GM12865 (cell line): Measurements from ENCODE around the gene IL2RA.

Experiments used
- DNase-seq: peaks from one replicate; pipeline ENCODE4 v3.0.0; 2010; ENCODE audit warnings: low read depth
- H3K4me3 ChIP-seq: 2 replicates; pipeline ENCODE4 v1.5.1; 2011; ENCODE audit warnings: mild to moderate bottlenecking, low read depth, low read length, control low read depth
- CTCF ChIP-seq: IDR thresholded peaks from 2 replicates; pipeline ENCODE4 v1.5.1; 2011; ENCODE audit warnings: low read length, control low read depth, low read depth, inconsistent platforms; ENCODE audit not compliant: insufficient read depth; ENCODE audit errors: missing control alignments

The IL2RA gene

GRCh38 chr10:6056411-6057135 is 5.6 kb downstream of the IL2RA start:
- no peak for DNase-seq
- H3K4me3 ChIP-seq: no peak overlapping the region
- no peak for TF ChIP-seq CTCF

- no peak for TF ChIP-seq CTCF
- H3K4me3 ChIP-seq: no peak overlapping the region
- DNase-seq: no peak
These were observed 6.2 kb downstream of the IL2RA start for GRCh38 chr10:6055929-6056328.

- no peak for TF ChIP-seq CTCF
- H3K4me3 ChIP-seq: no peak overlapping the region
- DNase-seq: no peak
These were observed 7.3 kb downstream of the IL2RA start for GRCh38 chr10:6054884-6055283.

- peak; percentile 52 for DNase-seq
- no peak overlapping the region for H3K4me3 ChIP-seq
- no peak for TF ChIP-seq CTCF
These were observed 8.1 kb downstream of the IL2RA start for GRCh38 chr10:6053816-6054631.

- no peak overlapping the region for H3K4me3 ChIP-seq
- TF ChIP-seq CTCF: no peak
- DNase-seq: no peak
These were observed 8.9 kb downstream of the IL2RA start for GRCh38 chr10:6053303-6053702.

- DNase-seq: peak; percentile 76
- peak overlapping the region; percentile 9; the same call in 1 of the 2 replicates for H3K4me3 ChIP-seq
- no peak for TF ChIP-seq CTCF
These were observed 9.6 kb downstream of the IL2RA start for GRCh38 chr10:6052247-6053221.
